ENCODE results near the gene ATP1A2. TPM values are rescaled to one million over a fixed set of nuclear protein-coding genes. Genes with fewer than 3 reads are reported as not detected.
A peak's percentile ranks its signal among the peaks of the same experiment; 100 is the strongest.

The ATP1A2 gene
- total RNA-seq, 1 donor from 2014 or later: 0.49 TPM

- Mint-ChIP-seq H3K4me3 (ENCODE audit: unreplicated experiment) (no peak overlapping the region), H3K27me3 (ENCODE audit: unreplicated experiment) (peaks cover 5% of the 10 kb centered on the region), H3K36me3 (ENCODE audit: low read depth, unreplicated experiment) (peaks cover 5% of the 10 kb centered on the region), H3K27ac (ENCODE audit: unreplicated experiment) (no peak overlapping the region), H3K9me3 (ENCODE audit: unreplicated experiment) (no peaks in the 10 kb centered on the region), H3K4me1 (ENCODE audit: unreplicated experiment) (no peaks in the 10 kb centered on the region)
- no peak for TF ChIP-seq CTCF (IDR thresholded peaks at IDR 0.05; ENCODE audit: unreplicated experiment)
- no peak for DNase-seq (ENCODE audit: low spot score)
Measured at GRCh38 chr1:160186246-160186645, 70.7 kb downstream of the ATP1A2 start.

GRCh38 chr1:160186729-160187128 lies 71.2 kb downstream of the ATP1A2 start:
- no peak for TF ChIP-seq CTCF (IDR thresholded peaks at IDR 0.05; ENCODE audit: unreplicated experiment)
- Mint-ChIP-seq H3K4me1 (ENCODE audit: unreplicated experiment) (peaks cover 2% of the 10 kb centered on the region), H3K9me3 (ENCODE audit: unreplicated experiment) (no peaks in the 10 kb centered on the region), H3K36me3 (ENCODE audit: low read depth, unreplicated experiment) (peaks cover 5% of the 10 kb centered on the region), H3K4me3 (ENCODE audit: unreplicated experiment) (no peak overlapping the region), H3K27me3 (ENCODE audit: unreplicated experiment) (peaks cover 5% of the 10 kb centered on the region), H3K27ac (ENCODE audit: unreplicated experiment) (no peak overlapping the region)
- DNase-seq (ENCODE audit: low spot score): no peak

- peaks cover 5% of the 10 kb centered on the region for H3K27me3 Mint-ChIP-seq (ENCODE audit: unreplicated experiment)
- H3K9me3 Mint-ChIP-seq (ENCODE audit: unreplicated experiment): no peaks in the 10 kb centered on the region
- no peak for DNase-seq (ENCODE audit: low spot score)
- no peak overlapping the region for H3K4me3 Mint-ChIP-seq (ENCODE audit: unreplicated experiment)
- H3K36me3 Mint-ChIP-seq (ENCODE audit: low read depth, unreplicated experiment): peaks cover 7% of the 10 kb centered on the region
- TF ChIP-seq CTCF (IDR thresholded peaks at IDR 0.05; ENCODE audit: unreplicated experiment): no peak
- no peak overlapping the region for H3K27ac Mint-ChIP-seq (ENCODE audit: unreplicated experiment)
- peaks cover 2% of the 10 kb centered on the region for H3K4me1 Mint-ChIP-seq (ENCODE audit: unreplicated experiment)
Measured at GRCh38 chr1:160187407-160187806, 71.8 kb downstream of the ATP1A2 start.

- H3K36me3 Mint-ChIP-seq (ENCODE audit: low read depth, unreplicated experiment): peaks cover 10% of the 10 kb centered on the region
- no peak overlapping the region for H3K4me3 Mint-ChIP-seq (ENCODE audit: unreplicated experiment)
- peaks cover 5% of the 10 kb centered on the region for H3K27me3 Mint-ChIP-seq (ENCODE audit: unreplicated experiment)
- no peak for TF ChIP-seq CTCF (IDR thresholded peaks at IDR 0.05; ENCODE audit: unreplicated experiment)
- H3K27ac Mint-ChIP-seq (ENCODE audit: unreplicated experiment): peak overlapping the region; percentile 73
- peaks cover 2% of the 10 kb centered on the region for H3K4me1 Mint-ChIP-seq (ENCODE audit: unreplicated experiment)
- H3K9me3 Mint-ChIP-seq (ENCODE audit: unreplicated experiment): no peaks in the 10 kb centered on the region
- no peak for DNase-seq (ENCODE audit: low spot score)
Measured at GRCh38 chr1:160188341-160188740, 72.8 kb downstream of the ATP1A2 start.

GRCh38 chr1:160189649-160190625 lies 74.4 kb downstream of the ATP1A2 start, which contains the start of gene CASQ1:
TSS of gene CASQ1 (plus strand) at chr1:160190575. CDS start at chr1:160190752, 177 bp downstream.
- peaks cover 2% of the 10 kb centered on the region for H3K27me3 Mint-ChIP-seq (ENCODE audit: unreplicated experiment)
- no peak within 1 kb of the TSS for H3K4me3 Mint-ChIP-seq (ENCODE audit: unreplicated experiment)
- peaks cover 2% of the 10 kb centered on the region for H3K4me1 Mint-ChIP-seq (ENCODE audit: unreplicated experiment)
- H3K27ac Mint-ChIP-seq (ENCODE audit: unreplicated experiment): peak within 1 kb of the TSS; percentile 38
- H3K36me3 Mint-ChIP-seq (ENCODE audit: low read depth, unreplicated experiment): peaks cover 10% of the 10 kb centered on the region
- no peak for TF ChIP-seq CTCF (IDR thresholded peaks at IDR 0.05; ENCODE audit: unreplicated experiment)
- no peak for DNase-seq (ENCODE audit: low spot score)
- no peaks in the 10 kb centered on the region for H3K9me3 Mint-ChIP-seq (ENCODE audit: unreplicated experiment)

Data from endothelial cell (in vitro differentiated cells).